ENCODE data around the gene PLAAT2.

PLAAT2 gene

DNA sequence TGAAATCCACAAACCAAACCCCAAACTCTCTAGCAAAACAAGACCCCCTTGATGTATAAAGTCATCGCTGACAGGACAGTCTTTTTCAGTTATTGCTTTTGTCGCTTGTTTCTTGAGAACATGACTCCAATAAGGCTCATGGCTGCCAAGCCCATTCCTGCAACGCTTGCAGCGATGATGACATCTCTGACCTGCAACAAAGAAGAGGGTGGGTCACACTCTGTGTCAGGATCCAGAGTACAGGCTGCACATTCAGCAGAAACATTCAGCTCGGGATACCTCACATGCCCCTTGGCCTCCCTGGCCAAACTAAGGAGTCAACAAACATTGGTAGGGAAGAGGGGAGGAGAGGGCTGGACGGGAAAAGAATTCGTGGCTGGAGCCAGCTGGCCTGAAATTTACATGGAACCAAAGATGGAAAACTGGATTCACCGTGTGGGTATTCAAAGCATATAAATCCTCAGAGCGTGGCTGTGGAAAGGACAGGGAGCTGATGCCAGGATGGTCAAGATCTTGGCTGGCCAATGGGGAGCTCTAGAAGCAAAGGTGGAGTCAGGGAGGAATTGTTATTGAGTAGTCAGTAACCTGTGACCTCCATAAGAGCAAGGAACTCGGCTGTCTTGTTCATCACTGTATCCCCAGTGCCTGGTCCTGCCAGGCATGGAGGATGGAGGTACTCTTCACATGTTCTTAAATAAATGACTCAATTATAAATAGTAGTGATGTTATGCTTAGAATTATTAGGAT, 11.8 kb upstream of the PLAAT2 start:
- Histone ChIP-seq H3K4me1 (ENCODE audit: control insufficient read depth in 1 of 2, insufficient read depth in 2 of 2, low read length in 2 of 2) (peaks cover 13 to 19% of the 10 kb centered on the region in 2 donors), H3K4me3 (ENCODE audit: low read depth in 1 of 2, low read length in 2 of 2) (peak overlapping the region; percentile 43 to 60), H3K36me3 (ENCODE audit: control insufficient read depth in 1 of 2, insufficient read depth in 2 of 2, low read length in 2 of 2) (peaks cover 0 to 3% of the 10 kb centered on the region in 2 donors), H3K9me3 (ENCODE audit: control insufficient read depth in 1 of 2, low read length in 2 of 2) (peaks cover 0 to 3% of the 10 kb centered on the region in 2 donors), H3K27ac (ENCODE audit: low read length) (peak overlapping the region; percentile 89), H3K27me3 (ENCODE audit: low read depth, low read length) (no peaks in the 10 kb centered on the region)

DNA sequence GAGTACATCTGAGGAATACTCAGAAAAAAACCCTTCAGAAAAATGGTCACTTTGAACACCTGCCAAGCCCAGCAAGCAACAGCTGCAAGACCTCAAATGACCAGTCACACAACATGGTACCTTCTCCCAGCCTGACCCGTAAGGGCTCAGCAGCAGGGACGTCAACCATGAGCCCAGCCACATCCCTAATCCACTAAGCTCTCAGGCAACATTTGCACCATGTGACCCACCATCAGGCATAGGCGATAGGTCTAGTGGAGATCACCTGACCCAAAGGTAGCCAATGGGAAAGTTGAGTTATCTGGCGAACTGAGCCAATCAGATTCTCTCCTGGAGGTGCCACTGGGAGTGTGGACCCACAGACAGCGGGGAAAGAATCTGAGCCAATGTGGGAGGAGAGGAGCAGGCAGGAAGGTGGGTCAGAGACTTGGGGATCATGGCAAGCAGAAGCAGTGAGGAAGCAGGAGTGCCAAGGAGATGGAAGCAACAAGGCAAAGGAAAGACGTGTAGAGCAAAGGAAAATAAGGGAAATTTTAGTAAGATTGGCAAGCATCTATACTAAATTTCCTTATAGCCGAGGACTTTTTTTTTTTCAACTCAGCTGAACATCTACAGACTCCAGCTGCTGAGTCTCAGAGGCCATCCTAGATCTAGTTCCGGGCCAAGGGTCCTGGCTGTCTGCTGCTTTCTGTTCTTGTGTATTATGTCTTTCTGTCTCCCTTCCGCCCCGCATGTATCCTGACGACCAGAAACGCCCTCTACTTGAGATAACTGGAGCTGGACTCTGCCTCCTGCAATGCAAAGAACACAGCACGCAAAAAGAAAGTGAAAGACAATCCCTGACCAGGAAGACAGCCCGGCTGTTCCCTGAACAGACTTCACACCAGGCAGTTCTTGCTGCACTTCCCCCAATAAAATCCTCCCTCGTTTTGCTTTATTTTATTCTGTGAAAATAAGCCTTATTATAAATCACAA, 11.0 kb upstream of the PLAAT2 start:
- Histone ChIP-seq H3K27me3 (ENCODE audit: low read depth, low read length) (no peaks in the 10 kb centered on the region), H3K27ac (ENCODE audit: low read length) (peak overlapping the region; percentile 89), H3K36me3 (ENCODE audit: control insufficient read depth in 1 of 2, insufficient read depth in 2 of 2, low read length in 2 of 2) (no peaks in the 10 kb centered on the region), H3K9me3 (ENCODE audit: control insufficient read depth in 1 of 2, low read length in 2 of 2) (no peaks in the 10 kb centered on the region), H3K4me1 (ENCODE audit: control insufficient read depth in 1 of 2, insufficient read depth in 2 of 2, low read length in 2 of 2) (peaks cover 13 to 19% of the 10 kb centered on the region in 2 donors), H3K4me3 (ENCODE audit: low read depth in 1 of 2, low read length in 2 of 2) (peak overlapping the region; percentile 43 to 60)

DNA sequence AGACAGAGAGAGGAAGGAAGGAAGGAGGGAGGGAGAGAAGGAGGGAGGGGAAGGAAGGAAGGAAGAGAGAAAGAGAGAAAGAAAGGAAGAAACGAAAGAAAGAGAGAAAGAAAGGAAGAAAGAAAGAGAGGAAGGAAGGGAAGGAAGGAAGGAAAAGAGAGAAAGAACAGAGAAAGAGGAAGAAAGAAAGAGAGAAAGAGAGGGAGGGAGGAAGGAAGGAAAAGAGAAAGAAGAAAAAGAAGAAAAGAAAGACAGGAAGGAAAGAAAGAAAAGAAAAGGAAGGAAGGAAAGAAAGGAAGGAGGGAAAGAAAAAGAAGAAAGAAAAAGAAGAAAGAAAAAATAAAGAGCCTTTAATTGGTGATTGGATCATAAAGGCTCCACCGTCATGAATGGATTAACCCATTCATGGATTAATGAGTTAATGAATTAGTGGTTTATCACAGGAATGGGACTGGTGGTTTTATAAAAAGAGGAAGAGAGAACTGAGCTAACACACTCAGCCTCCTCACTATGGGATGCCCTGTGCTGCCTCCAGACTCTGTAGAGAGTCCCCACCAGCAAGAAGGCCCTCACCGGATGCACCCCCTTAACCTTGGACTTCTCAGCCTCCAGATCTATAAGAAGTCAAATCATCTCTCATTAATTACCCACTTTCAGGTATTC, 9.0 kb upstream of the PLAAT2 start:
- no peak overlapping the region for H3K4me3 ChIP-seq (ENCODE audit: low read depth in 1 of 2, low read length in 2 of 2)
- no peaks in the 10 kb centered on the region for H3K27me3 ChIP-seq (ENCODE audit: low read depth, low read length)
- H3K4me1 ChIP-seq (ENCODE audit: control insufficient read depth in 1 of 2, insufficient read depth in 2 of 2, low read length in 2 of 2): peaks cover 13 to 19% of the 10 kb centered on the region in 2 donors
- no peaks in the 10 kb centered on the region for H3K36me3 ChIP-seq (ENCODE audit: control insufficient read depth in 1 of 2, insufficient read depth in 2 of 2, low read length in 2 of 2)
- no peaks in the 10 kb centered on the region for H3K9me3 ChIP-seq (ENCODE audit: control insufficient read depth in 1 of 2, low read length in 2 of 2)
- no peak overlapping the region for H3K27ac ChIP-seq (ENCODE audit: low read length)

- H3K27me3 ChIP-seq (ENCODE audit: low read depth, low read length): no peaks in the 10 kb centered on the region
- H3K36me3 ChIP-seq (ENCODE audit: control insufficient read depth in 1 of 2, insufficient read depth in 2 of 2, low read length in 2 of 2): no peaks in the 10 kb centered on the region
- no peak overlapping the region for H3K27ac ChIP-seq (ENCODE audit: low read length)
- no peak overlapping the region for H3K4me3 ChIP-seq (ENCODE audit: low read depth in 1 of 2, low read length in 2 of 2)
- no peaks in the 10 kb centered on the region for H3K9me3 ChIP-seq (ENCODE audit: control insufficient read depth in 1 of 2, low read length in 2 of 2)
- peaks cover 8 to 10% of the 10 kb centered on the region in 2 donors for H3K4me1 ChIP-seq (ENCODE audit: control insufficient read depth in 1 of 2, insufficient read depth in 2 of 2, low read length in 2 of 2)
These were observed 6.4 kb upstream of the PLAAT2 start for GRCh38 chr11:63569570-63569969.

DNA sequence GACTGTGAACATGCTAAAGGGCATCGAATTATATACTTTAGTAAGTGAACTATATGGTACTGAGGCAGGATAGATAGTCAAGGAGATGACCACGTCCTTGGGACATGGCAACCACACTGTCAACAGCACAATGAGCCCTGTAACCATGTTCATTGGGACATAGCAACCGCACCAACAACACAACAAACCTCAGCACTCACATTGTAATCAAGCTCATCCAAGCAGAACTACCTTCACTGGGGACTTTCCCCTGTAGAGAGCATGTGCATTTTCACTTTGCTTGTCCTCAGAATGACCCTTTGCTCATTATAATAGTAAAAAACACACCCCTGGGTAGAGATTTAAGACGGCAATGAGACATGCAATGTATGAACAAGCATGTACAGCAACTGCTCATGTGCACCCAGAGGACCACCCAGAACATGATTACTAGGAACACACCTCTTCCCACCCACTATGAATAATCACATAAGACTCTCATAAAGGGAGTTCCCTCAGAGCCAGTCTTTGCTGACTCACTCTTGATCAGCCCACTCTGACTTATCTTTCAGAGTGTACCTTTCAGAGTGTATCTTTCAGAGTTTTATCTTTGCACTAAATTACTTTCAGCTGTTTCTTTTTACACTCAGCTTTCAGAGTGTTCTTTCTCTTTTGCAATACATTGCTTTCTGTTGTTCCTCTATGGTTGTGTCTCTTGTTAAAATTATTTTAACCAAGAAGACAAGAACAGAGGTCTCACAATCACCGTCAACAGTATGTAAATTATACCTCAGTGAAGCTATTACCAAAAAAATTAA, 4.1 kb upstream of the PLAAT2 start:
- no peaks in the 10 kb centered on the region for H3K27me3 ChIP-seq (ENCODE audit: low read depth, low read length)
- peaks cover 2 to 4% of the 10 kb centered on the region in 2 donors for H3K4me1 ChIP-seq (ENCODE audit: control insufficient read depth in 1 of 2, insufficient read depth in 2 of 2, low read length in 2 of 2)
- H3K4me3 ChIP-seq (ENCODE audit: low read depth in 1 of 2, low read length in 2 of 2): peak overlapping the region in 1 of 2 donors; percentile 8
- peak overlapping the region; percentile 41 for H3K27ac ChIP-seq (ENCODE audit: low read length)
- no peaks in the 10 kb centered on the region for H3K36me3 ChIP-seq (ENCODE audit: control insufficient read depth in 1 of 2, insufficient read depth in 2 of 2, low read length in 2 of 2)
- no peaks in the 10 kb centered on the region for H3K9me3 ChIP-seq (ENCODE audit: control insufficient read depth in 1 of 2, low read length in 2 of 2)

DNA sequence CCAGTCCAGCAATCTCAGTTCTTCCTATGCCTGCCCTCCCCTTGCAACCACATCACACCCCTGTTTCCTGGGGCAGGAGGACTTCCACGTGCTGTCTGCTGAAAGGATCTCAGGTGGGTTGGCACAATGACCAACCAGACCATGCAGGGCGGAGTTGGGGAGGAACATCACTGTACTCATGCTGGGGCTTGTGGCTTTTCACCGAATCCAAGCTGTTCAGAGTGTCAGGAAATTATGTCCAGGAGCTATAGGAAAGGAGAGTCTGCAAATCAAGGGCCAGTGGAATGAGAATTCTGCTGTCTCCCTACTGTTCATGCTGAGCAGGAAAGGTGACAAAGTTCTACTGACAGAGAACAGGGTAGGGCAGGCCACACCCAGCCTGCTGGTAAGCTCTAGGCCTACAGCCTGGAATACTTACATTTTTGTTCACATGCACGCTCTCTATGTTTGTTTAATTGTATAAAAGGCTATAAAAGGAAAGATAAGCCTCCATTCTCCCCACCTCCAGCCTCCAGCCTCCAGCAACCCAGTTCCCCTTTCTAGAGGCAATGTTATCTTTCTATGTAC, 1.7 kb upstream of the PLAAT2 start:
- Histone ChIP-seq H3K9me3 (ENCODE audit: control insufficient read depth in 1 of 2, low read length in 2 of 2) (no peaks in the 10 kb centered on the region), H3K36me3 (ENCODE audit: control insufficient read depth in 1 of 2, insufficient read depth in 2 of 2, low read length in 2 of 2) (no peaks in the 10 kb centered on the region), H3K27me3 (ENCODE audit: low read depth, low read length) (no peaks in the 10 kb centered on the region), H3K4me1 (ENCODE audit: control insufficient read depth in 1 of 2, insufficient read depth in 2 of 2, low read length in 2 of 2) (peaks cover 2 to 4% of the 10 kb centered on the region in 2 donors), H3K4me3 (ENCODE audit: low read depth in 1 of 2, low read length in 2 of 2) (no peak overlapping the region), H3K27ac (ENCODE audit: low read length) (peak overlapping the region; percentile 88)

DNA sequence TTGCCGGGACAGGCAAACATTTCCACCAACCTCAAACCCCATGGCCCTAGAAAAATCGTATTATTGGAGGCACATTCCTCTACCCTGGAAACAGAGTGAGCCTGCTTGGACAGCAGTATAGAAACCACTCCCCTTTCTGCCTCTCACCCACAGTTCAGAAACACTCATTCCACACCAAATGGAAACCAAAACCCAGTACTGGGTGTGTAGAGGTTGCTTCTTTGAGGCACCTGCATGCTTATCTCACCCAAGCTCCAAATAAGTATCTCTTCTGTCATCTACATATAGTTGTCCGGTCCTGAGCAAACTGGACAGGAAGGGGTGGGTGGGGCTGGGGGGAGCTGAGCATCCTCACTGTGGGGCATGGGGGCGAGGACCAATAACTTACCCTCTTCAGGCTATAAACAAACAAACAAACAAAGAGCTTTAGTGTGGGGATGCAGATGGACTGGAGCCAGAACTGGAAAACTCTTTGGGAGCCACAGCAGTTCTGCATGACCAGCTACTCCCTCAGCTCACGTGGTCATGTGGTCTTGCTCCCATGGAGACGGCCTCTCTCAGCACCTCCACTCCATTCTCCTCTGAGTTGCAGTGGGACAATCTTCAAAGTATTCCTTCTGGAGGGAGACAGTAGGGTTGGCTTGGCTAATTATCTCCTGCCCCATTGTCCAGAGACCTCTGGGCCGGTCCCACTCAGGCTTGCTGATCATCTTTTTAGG, 1.0 kb upstream of the PLAAT2 start:
- Histone ChIP-seq H3K4me1 (ENCODE audit: control insufficient read depth in 1 of 2, insufficient read depth in 2 of 2, low read length in 2 of 2) (peaks cover 2 to 4% of the 10 kb centered on the region in 2 donors), H3K27ac (ENCODE audit: low read length) (peak overlapping the region; percentile 88)

GRCh38 chr11:63560506-63561180, 2.5 kb downstream of the PLAAT2 start:
- Histone ChIP-seq H3K9me3 (ENCODE audit: control insufficient read depth in 1 of 2, low read length in 2 of 2) (no peaks in the 10 kb centered on the region), H3K27ac (ENCODE audit: low read length) (no peak overlapping the region), H3K4me1 (ENCODE audit: control insufficient read depth in 1 of 2, insufficient read depth in 2 of 2, low read length in 2 of 2) (peaks cover 0 to 2% of the 10 kb centered on the region in 2 donors), H3K36me3 (ENCODE audit: control insufficient read depth in 1 of 2, insufficient read depth in 2 of 2, low read length in 2 of 2) (no peaks in the 10 kb centered on the region), H3K27me3 (ENCODE audit: low read depth, low read length) (no peaks in the 10 kb centered on the region), H3K4me3 (ENCODE audit: low read depth in 1 of 2, low read length in 2 of 2) (no peak overlapping the region)

More for the DNA sequence above, 1.0 kb upstream of the PLAAT2 start:
- Histone ChIP-seq H3K9me3 (ENCODE audit: control insufficient read depth in 1 of 2, low read length in 2 of 2) (no peaks in the 10 kb centered on the region), H3K27me3 (ENCODE audit: low read depth, low read length) (no peaks in the 10 kb centered on the region), H3K36me3 (ENCODE audit: control insufficient read depth in 1 of 2, insufficient read depth in 2 of 2, low read length in 2 of 2) (no peaks in the 10 kb centered on the region), H3K4me3 (ENCODE audit: low read depth in 1 of 2, low read length in 2 of 2) (no peak overlapping the region)

- no peak overlapping the region for H3K4me3 ChIP-seq (ENCODE audit: low read depth in 1 of 2, low read length in 2 of 2)
- no peaks in the 10 kb centered on the region for H3K4me1 ChIP-seq (ENCODE audit: control insufficient read depth in 1 of 2, insufficient read depth in 2 of 2, low read length in 2 of 2)
- H3K27ac ChIP-seq (ENCODE audit: low read length): no peak overlapping the region
- H3K36me3 ChIP-seq (ENCODE audit: control insufficient read depth in 1 of 2, insufficient read depth in 2 of 2, low read length in 2 of 2): no peaks in the 10 kb centered on the region
- no peaks in the 10 kb centered on the region for H3K9me3 ChIP-seq (ENCODE audit: control insufficient read depth in 1 of 2, low read length in 2 of 2)
- H3K27me3 ChIP-seq (ENCODE audit: low read depth, low read length): no peaks in the 10 kb centered on the region
These were observed 4.6 kb downstream of the PLAAT2 start for GRCh38 chr11:63558459-63559157.
